ENCODE data around the gene ITK.

DNA sequence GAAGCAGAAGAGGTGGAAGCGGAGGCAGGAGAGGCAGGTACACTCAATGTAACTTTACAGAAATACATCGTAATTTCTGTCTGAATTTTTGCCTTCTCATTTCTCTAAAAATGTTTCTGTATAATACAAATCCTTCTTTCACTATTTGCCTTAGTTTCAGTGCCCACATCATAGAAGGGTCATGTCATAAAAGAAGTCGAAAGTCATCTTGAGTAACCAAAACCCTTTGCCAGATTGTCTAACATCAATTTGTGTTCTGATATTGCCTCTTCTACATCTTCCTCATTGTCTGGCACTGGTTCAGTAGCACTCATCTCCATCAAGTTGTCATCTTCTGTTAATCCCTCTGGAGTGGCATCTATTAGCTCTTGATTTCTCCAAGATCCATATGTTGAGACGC, 79.1 kb downstream of the ITK start:
- TF ChIP-seq, protein P1, sequence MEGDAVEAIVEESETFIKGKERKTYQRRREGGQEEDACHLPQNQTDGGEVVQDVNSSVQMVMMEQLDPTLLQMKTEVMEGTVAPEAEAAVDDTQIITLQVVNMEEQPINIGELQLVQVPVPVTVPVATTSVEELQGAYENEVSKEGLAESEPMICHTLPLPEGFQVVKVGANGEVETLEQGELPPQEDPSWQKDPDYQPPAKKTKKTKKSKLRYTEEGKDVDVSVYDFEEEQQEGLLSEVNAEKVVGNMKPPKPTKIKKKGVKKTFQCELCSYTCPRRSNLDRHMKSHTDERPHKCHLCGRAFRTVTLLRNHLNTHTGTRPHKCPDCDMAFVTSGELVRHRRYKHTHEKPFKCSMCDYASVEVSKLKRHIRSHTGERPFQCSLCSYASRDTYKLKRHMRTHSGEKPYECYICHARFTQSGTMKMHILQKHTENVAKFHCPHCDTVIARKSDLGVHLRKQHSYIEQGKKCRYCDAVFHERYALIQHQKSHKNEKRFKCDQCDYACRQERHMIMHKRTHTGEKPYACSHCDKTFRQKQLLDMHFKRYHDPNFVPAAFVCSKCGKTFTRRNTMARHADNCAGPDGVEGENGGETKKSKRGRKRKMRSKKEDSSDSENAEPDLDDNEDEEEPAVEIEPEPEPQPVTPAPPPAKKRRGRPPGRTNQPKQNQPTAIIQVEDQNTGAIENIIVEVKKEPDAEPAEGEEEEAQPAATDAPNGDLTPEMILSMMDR (IDR thresholded peaks at IDR 0.05) = no peak
- TF ChIP-seq POLR2A (IDR thresholded peaks at IDR 0.05) = no peak

Measured in testis (tissue), 2 donors.